Spleen (tissue), 11 donors: Measurements from ENCODE around the gene PLEKHA1. TPM values are rescaled to one million over a fixed set of nuclear protein-coding genes. Genes with fewer than 3 reads are reported as not detected.

ENCODE experiments used
- DNase-seq: peaks from one replicate; pipeline ENCODE4 v3.0.0-alpha.2; 2020
- H3K27ac ChIP-seq, 8 donors: fragments of 200-600 bp; sonication (generic) in 7 of 8; 1 replicate in 4 of 8; 2 replicates in 4 of 8; pipeline versions ENCODE4 v1.5.0 to v1.8.0; 2016 to 2021; ENCODE audit warnings: inconsistent platforms in 4 of 8, mild to moderate bottlenecking in 4 of 8, moderate library complexity in 1 of 8
- H3K27me3 ChIP-seq, 7 donors: fragments of 200-600 bp; sonication (generic) in 6 of 7; replicated peaks in 1 of 7; 1 replicate in 4 of 7; 2 replicates in 3 of 7; pipeline versions ENCODE4 v1.5.0 to v1.8.0; 2016 to 2021; ENCODE audit warnings: inconsistent platforms in 3 of 7, mild to moderate bottlenecking in 1 of 7
- H3K36me3 ChIP-seq, 6 donors: fragments of 200-600 bp; sonication (generic) in 5 of 6; 1 replicate in 4 of 6; 2 replicates in 2 of 6; pipeline versions ENCODE4 v1.5.0 to v1.8.0; 2016 to 2021; ENCODE audit warnings: inconsistent platforms in 2 of 6
- H3K4me1 ChIP-seq, 6 donors: fragments of 200-600 bp; sonication (generic) in 5 of 6; 1 replicate in 3 of 6; 2 replicates in 3 of 6; pipeline versions ENCODE4 v1.5.0 to v1.8.0; 2016 to 2021; ENCODE audit warnings: inconsistent platforms in 3 of 6
- H3K4me3 ChIP-seq, 8 donors: fragments of 200-600 bp; sonication (generic) in 7 of 8; 1 replicate in 4 of 8; 2 replicates in 4 of 8; pipeline versions ENCODE4 v1.5.0 to v1.8.0; 2016 to 2021; ENCODE audit warnings: inconsistent platforms in 4 of 8, mild to moderate bottlenecking in 4 of 8, moderate library complexity in 2 of 8
- H3K9me3 ChIP-seq, 8 donors: fragments of 200-600 bp; sonication (generic) in 7 of 8; 1 replicate in 4 of 8; 2 replicates in 4 of 8; pipeline versions ENCODE4 v1.5.0 to v1.8.0; 2016 to 2021; ENCODE audit warnings: inconsistent platforms in 4 of 8
- CTCF ChIP-seq, 11 experiments: fragments of 200-600 bp in 7 of 11; fragments of 450-650 bp in 4 of 11; sonication (generic) in 4 of 11; IDR thresholded peaks in 8 of 11; conservative IDR thresholded peaks in 3 of 11; 1 replicate in 7 of 11; 2 replicates in 4 of 11; pipeline versions ENCODE4 v1.4.0 to v1.8.0; 2016 to 2021; ENCODE audit warnings: antibody characterized with exemption in 11 of 11, inconsistent platforms in 4 of 11, mild to moderate bottlenecking in 1 of 11
- POLR2A ChIP-seq, 3 donors: fragments of 450-650 bp; IDR thresholded peaks; one replicate each; pipeline ENCODE4 v1.5.1; 2017; ENCODE audit warnings: antibody characterized with exemption in 3 of 3, mild to moderate bottlenecking in 1 of 3
- POLR2AphosphoS5 ChIP-seq, 3 donors: sonication (generic); formaldehyde crosslinking; IDR thresholded peaks; one replicate each; pipeline ENCODE4 v1.5.1; 2017; ENCODE audit warnings: antibody characterized with exemption in 3 of 3
- WGBS, 5 donors: extraction: QIAGEN DNeasy Blood & Tissue Kit in 3 of 5; methylation state at CpG; one replicate each; pipeline versions ENCODE4 v1.1.5 to v1.1.7; 2013 to 2018; 5-methylcytosine and 5-hydroxymethylcytosine counted together
- intact Hi-C: fragments of 100-400 bp; cut with DNase I; formaldehyde crosslinking; loops from one replicate; pipeline ENCODE4 v1.15.0; 2023; ENCODE audit warnings: low total_unique reads
- polyA plus RNA-seq, 3 donors: library from polyadenylated mRNA; stranded (reverse); fragments of 200-250 nt; gene quantifications; one replicate each; pipeline ENCODE4 v1.2.1, GENCODE V29; 2013
- total RNA-seq, 7 donors: library from RNA; depleted of rRNA in 3 of 7; stranded (reverse); fragments of >200 nt in 3 of 7; fragmentation: NEBNext Ultra II Directional in 4 of 7; extraction: Animal tissue kit (Norgen Biotek cat#: 25700) in 4 of 7; gene quantifications; one replicate each; pipeline versions ENCODE4 v1.1.0 to v1.2.1, GENCODE V29; 2016 to 2021
- donor health status: healthy with polysubstance abuse.
- donor health status: DM: no; HTN: no; CAD: no; lungs with moderate emphysema.
- donor health status: DM: no; HTN: no; CAD: no.
- donor health status: Bipolar disorder and iron deficiency.
- donor health status: healthy.
- donor health status: DM: no; HTN: no; CAD: no.
- donor health status: DM: yes; HTN: yes; CAD: no.

The PLEKHA1 gene
- total and polyA plus RNA-seq, 10 donors: 7.9 to 31.1 (median 22.1) TPM

GRCh38 chr10:122354383-122354782 is 20.1 kb upstream of the PLEKHA1 start:
- DNase-seq: no peak
- no peaks in the 10 kb centered on the region for H3K36me3 ChIP-seq
- peaks cover 0 to 17% (median 13%) of the 10 kb centered on the region in 8 donors for H3K9me3 ChIP-seq
- no peak overlapping the region for H3K4me3 ChIP-seq
- H3K4me1 ChIP-seq: no peaks in the 10 kb centered on the region
- no peak overlapping the region for H3K27ac ChIP-seq
- peaks cover 0 to 38% (median 0%) of the 10 kb centered on the region in 7 donors for H3K27me3 ChIP-seq
- intact Hi-C loops: no loop called here
- TF ChIP-seq CTCF (IDR thresholded peaks at IDR 0.05 in 8 of 11, conservative IDR thresholded peaks at IDR 0.05 in 3 of 11) (no peak), POLR2AphosphoS5 (IDR thresholded peaks at IDR 0.05) (no peak), POLR2A (IDR thresholded peaks at IDR 0.05) (no peak)
- WGBS, 5 donors: 84 to 96% (median 89%) methylated on average over 2 of the region's 2 CpGs

DNA sequence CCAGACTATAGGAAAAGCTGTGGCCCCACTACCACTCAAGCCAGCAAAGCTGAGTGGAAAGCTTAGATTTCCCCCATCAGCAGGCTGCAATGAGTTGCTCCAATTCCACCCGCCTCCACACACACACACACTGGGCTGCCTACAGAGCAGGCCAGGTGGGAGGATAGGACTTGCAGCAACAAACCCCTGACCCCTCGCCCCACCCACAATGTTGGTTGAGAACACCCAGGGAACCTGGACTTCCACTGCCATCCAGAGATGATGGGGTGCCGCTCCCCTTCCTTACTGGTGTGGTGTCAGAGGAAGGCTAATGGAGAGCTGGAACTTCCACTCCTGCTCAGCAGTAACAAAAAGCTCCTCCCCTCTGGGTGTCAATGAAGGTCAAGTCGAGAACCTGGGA is 16.8 kb upstream of the PLEKHA1 start:
- Histone ChIP-seq H3K9me3 (peaks cover 0 to 19% (median 15%) of the 10 kb centered on the region in 8 donors), H3K4me3 (no peak overlapping the region), H3K4me1 (no peaks in the 10 kb centered on the region), H3K27me3 (peaks cover 0 to 24% (median 0%) of the 10 kb centered on the region in 7 donors), H3K36me3 (no peaks in the 10 kb centered on the region), H3K27ac (no peak overlapping the region)
- intact Hi-C loops: no loop called here
- no peak for TF ChIP-seq CTCF (IDR thresholded peaks at IDR 0.05 in 8 of 11, conservative IDR thresholded peaks at IDR 0.05 in 3 of 11)
- TF ChIP-seq POLR2AphosphoS5 (IDR thresholded peaks at IDR 0.05): no peak
- TF ChIP-seq POLR2A (IDR thresholded peaks at IDR 0.05): no peak
- 85 to 97% (median 92%) methylated on average over 4 of the region's 4 CpGs for WGBS, 5 donors
- DNase-seq: no peak

DNA sequence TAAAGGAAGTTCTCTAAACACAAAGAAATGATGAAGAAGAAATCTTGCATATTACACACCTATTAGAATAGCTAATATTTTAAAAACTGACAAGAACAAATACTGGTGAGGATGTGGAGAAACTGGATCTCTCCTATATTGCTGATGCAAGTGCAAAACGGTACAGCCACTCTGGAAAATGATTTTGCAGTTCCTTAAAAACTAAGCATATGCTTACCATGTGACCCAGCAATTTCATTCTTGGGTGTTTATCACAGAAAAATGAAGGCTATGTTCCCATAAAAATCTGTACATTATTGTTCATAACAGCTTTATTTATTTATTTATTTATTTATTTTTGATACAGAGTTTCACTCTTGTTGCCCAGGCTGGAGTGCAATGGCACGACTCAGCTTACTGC is 14.9 kb upstream of the PLEKHA1 start:
- Histone ChIP-seq H3K27me3 (peaks cover 0 to 8% (median 0%) of the 10 kb centered on the region in 7 donors), H3K4me3 (no peak overlapping the region), H3K27ac (no peak overlapping the region), H3K4me1 (no peaks in the 10 kb centered on the region), H3K9me3 (peaks cover 0 to 19% (median 15%) of the 10 kb centered on the region in 8 donors), H3K36me3 (no peaks in the 10 kb centered on the region)
- WGBS, 5 donors: 73 to 86% (median 82%) methylated on average over 2 of the region's 2 CpGs
- no peak for DNase-seq
- intact Hi-C loops: no loop called here
- no peak for TF ChIP-seq POLR2A (IDR thresholded peaks at IDR 0.05)
- no peak for TF ChIP-seq CTCF (IDR thresholded peaks at IDR 0.05 in 8 of 11, conservative IDR thresholded peaks at IDR 0.05 in 3 of 11)
- TF ChIP-seq POLR2AphosphoS5 (IDR thresholded peaks at IDR 0.05): no peak

DNA sequence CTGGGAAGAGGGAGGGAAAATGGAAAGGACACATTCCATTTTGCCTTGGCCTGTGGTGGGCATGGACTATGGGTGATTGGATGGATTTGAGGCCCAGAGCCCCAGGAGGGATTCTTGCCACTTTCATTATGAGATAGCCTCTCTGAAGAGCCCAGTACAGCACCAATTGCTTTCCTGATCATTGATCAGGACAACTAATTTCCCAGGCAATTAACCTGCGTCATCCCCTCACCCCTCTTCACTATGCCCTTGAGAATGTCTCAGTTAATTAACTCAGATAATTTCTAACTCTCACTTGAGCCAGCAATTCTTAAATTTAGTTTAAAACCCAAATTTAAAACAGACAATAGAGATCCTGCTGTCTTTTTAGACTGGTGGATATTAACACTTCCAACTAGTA is 13.5 kb upstream of the PLEKHA1 start:
- intact Hi-C loops: no loop called here
- 75 to 92% (median 92%) methylated on average over 1 of the region's 1 CpG for WGBS, 5 donors
- Histone ChIP-seq H3K4me3 (no peak overlapping the region), H3K36me3 (no peaks in the 10 kb centered on the region), H3K9me3 (peaks cover 0 to 19% (median 15%) of the 10 kb centered on the region in 8 donors), H3K27ac (no peak overlapping the region), H3K4me1 (no peaks in the 10 kb centered on the region), H3K27me3 (no peaks in the 10 kb centered on the region)
- TF ChIP-seq CTCF (IDR thresholded peaks at IDR 0.05 in 8 of 11, conservative IDR thresholded peaks at IDR 0.05 in 3 of 11) (no peak), POLR2A (IDR thresholded peaks at IDR 0.05) (no peak), POLR2AphosphoS5 (IDR thresholded peaks at IDR 0.05) (no peak)
- DNase-seq: no peak
